ENCODE data around the gene PLK3. TPM values are rescaled to one million over a fixed set of nuclear protein-coding genes. Genes with fewer than 3 reads are reported as not detected.

Gene PLK3
- total RNA-seq, 3 donors from 2014 or later (not counting 1 experiment from before 2014, with no cell fraction given): 39.5 to 89.2 (median 78.1) TPM

- Histone ChIP-seq H3K9me3 (ENCODE audit: control insufficient read depth, insufficient read depth, low read length) (no peaks in the 10 kb centered on the region), H3K4me3 (ENCODE audit: low read length) (no peak overlapping the region), H3K36me3 (ENCODE audit: control insufficient read depth, insufficient read depth, low read length) (no peaks in the 10 kb centered on the region), H3K27me3 (ENCODE audit: control insufficient read depth, insufficient read depth, low read length) (no peaks in the 10 kb centered on the region), H3K27ac (ENCODE audit: low read length) (no peak overlapping the region), H3K4me1 (ENCODE audit: control insufficient read depth, insufficient read depth, low read length) (peaks cover 46% of the 10 kb centered on the region)
- WGBS (ENCODE audit: insufficient coverage): 98% methylated on average over 11 of the region's 11 CpGs
- H3K4me1 Mint-ChIP-seq: peaks cover 42 to 54% of the 10 kb centered on the region in 2 donors
- H3K9me3 Mint-ChIP-seq: no peaks in the 10 kb centered on the region
- peak overlapping the region; percentile 94 for H3K4me3 Mint-ChIP-seq
- no peaks in the 10 kb centered on the region for H3K36me3 Mint-ChIP-seq
- no peak for ATAC-seq
- no peaks in the 10 kb centered on the region for H3K27me3 Mint-ChIP-seq (ENCODE audit: low read depth in 2 of 2)
- peak overlapping the region; percentile 99 to 100 for H3K27ac Mint-ChIP-seq
- peak in 1 of 2 donors; percentile 12 for DNase-seq
- intact Hi-C loops (cut with micrococcal nuclease): loop anchor here (2.0 kb wide), 2 partner anchors 17 to 87 kb away; partner anchors contain the start of genes PLK3 and RNU5D-1
- no peak for TF ChIP-seq CTCF (IDR thresholded peaks at IDR 0.05)
These were observed 17.8 kb downstream of the PLK3 start for GRCh38 chr1:44817771-44818495.

DNA sequence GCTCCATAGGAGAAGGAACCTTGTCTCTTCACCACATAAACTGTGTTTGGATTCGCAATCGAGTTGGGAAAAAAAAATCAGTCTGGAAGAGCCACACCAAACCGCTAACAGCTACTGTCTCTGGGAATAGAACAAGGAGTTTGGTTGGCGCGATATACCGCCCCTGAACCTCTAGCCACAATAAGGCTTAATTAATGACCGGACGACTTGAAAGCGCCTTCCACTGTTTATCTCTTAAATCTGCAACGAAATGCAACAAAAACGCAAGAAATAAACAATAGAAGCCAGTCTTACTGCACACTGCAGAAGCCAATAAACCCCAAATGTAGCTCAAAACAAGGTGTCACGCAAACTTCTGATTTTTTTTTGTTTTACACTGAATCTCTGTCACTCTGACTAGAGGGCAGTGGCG lies 19.0 kb downstream of the PLK3 start:
- Mint-ChIP-seq H3K36me3 (no peaks in the 10 kb centered on the region), H3K9me3 (no peaks in the 10 kb centered on the region), H3K4me1 (peaks cover 36 to 47% of the 10 kb centered on the region in 2 donors), H3K27ac (peak overlapping the region; percentile 99 to 100), H3K4me3 (peak overlapping the region; percentile 94), H3K27me3 (ENCODE audit: low read depth in 2 of 2) (no peaks in the 10 kb centered on the region)
- H3K4me1 ChIP-seq (ENCODE audit: control insufficient read depth, insufficient read depth, low read length): peaks cover 35% of the 10 kb centered on the region
- no peaks in the 10 kb centered on the region for H3K27me3 ChIP-seq (ENCODE audit: control insufficient read depth, insufficient read depth, low read length)
- peak overlapping the region; percentile 76 for H3K4me3 ChIP-seq (ENCODE audit: low read length)
- H3K9me3 ChIP-seq (ENCODE audit: control insufficient read depth, insufficient read depth, low read length): no peaks in the 10 kb centered on the region
- WGBS (ENCODE audit: insufficient coverage): 0% methylated on average over 13 of the region's 13 CpGs
- peak overlapping the region; percentile 100 for H3K27ac ChIP-seq (ENCODE audit: low read length)
- no peaks in the 10 kb centered on the region for H3K36me3 ChIP-seq (ENCODE audit: control insufficient read depth, insufficient read depth, low read length)
- ATAC-seq (no peak), DNase-seq (no peak)
- TF ChIP-seq CTCF (IDR thresholded peaks at IDR 0.05): no peak
- intact Hi-C loops (cut with micrococcal nuclease): loop anchor here (1.0 to 2.0 kb wide), 3 partner anchors 18 to 88 kb away; partner anchors contain the start of genes PLK3 and RNU5D-1

DNA sequence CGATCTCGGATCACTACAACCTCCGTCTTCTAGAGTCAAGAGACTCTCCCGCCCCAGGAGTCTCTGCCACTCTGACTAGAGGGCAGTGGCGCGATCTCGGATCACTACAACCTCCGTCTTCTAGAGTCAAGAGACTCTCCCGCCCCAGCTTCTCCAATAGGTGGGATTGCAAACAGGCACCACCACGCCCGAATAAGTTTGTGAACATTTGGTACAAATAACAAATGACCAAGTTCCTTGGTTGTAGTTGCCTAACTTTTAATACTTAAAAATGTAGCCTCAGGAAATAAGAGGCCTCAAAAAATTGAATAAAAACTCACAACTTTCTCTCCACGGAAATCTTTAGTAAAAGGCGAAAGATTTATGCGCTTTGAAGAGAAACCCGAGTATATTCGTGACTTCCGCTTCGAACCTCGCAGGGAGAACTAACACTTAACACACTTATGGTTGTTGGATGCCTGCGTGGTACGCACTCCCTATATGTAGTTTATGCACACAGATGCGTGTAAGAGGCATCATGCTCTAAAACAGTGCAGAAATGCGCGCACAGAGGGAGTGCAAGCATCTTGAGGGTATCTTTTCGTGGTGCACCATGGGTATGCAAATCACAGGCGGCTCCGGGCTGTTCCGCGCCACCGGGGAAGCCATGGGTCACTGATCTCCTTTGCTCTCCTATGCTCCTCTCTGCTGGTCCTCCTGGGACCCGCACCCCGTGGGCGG lies 19.6 kb downstream of the PLK3 start:
- Histone ChIP-seq H3K27ac (ENCODE audit: low read length) (peak overlapping the region; percentile 100), H3K9me3 (ENCODE audit: control insufficient read depth, insufficient read depth, low read length) (no peaks in the 10 kb centered on the region), H3K27me3 (ENCODE audit: control insufficient read depth, insufficient read depth, low read length) (no peaks in the 10 kb centered on the region), H3K4me3 (ENCODE audit: low read length) (peak overlapping the region; percentile 76), H3K4me1 (ENCODE audit: control insufficient read depth, insufficient read depth, low read length) (peaks cover 30% of the 10 kb centered on the region), H3K36me3 (ENCODE audit: control insufficient read depth, insufficient read depth, low read length) (no peaks in the 10 kb centered on the region)
- TF ChIP-seq CTCF (IDR thresholded peaks at IDR 0.05): no peak
- H3K27me3 Mint-ChIP-seq (ENCODE audit: low read depth in 2 of 2): no peaks in the 10 kb centered on the region
- H3K4me3 Mint-ChIP-seq: peak overlapping the region; percentile 94
- peak; percentile 83 to 91 for DNase-seq
- peak; percentile 79 to 91 (median 81) for ATAC-seq
- peak overlapping the region; percentile 99 to 100 for H3K27ac Mint-ChIP-seq
- under 1% methylated on average over 33 of the region's 33 CpGs for WGBS (ENCODE audit: insufficient coverage)
- H3K9me3 Mint-ChIP-seq: no peaks in the 10 kb centered on the region
- peaks cover 33 to 44% of the 10 kb centered on the region in 2 donors for H3K4me1 Mint-ChIP-seq
- no peaks in the 10 kb centered on the region for H3K36me3 Mint-ChIP-seq
- intact Hi-C loops (cut with micrococcal nuclease): loop anchor here (1.0 to 2.0 kb wide), 3 partner anchors 19 to 89 kb away; partner anchors contain the start of genes PLK3 and RNU5D-1

Measured in natural killer cell (primary cell).